GM23248 (cell line): Measurements from ENCODE around the gene FTO. TPM values are rescaled to one million over a fixed set of nuclear protein-coding genes. Genes with fewer than 3 reads are reported as not detected.

ENCODE experiments used
- DNase-seq: peaks from one replicate; pipeline ENCODE4 v3.0.0-alpha.2; 2015
- H2AFZ ChIP-seq: fragments of 200-600 bp; sonication (generic); 2 replicates; pipeline ENCODE4 v1.6.1; 2016; ENCODE audit warnings: antibody characterized with exemption
- H3F3A ChIP-seq: fragments of 200-600 bp; sonication (generic); 2 replicates; pipeline ENCODE4 v1.6.1; 2016; ENCODE audit warnings: mild to moderate bottlenecking, antibody characterized with exemption, mixed run types; ENCODE audit not compliant: insufficient read depth
- H3K27ac ChIP-seq: fragments of 200-600 bp; sonication (generic); 2 replicates; pipeline ENCODE4 v1.5.1; 2016; ENCODE audit warnings: mild to moderate bottlenecking
- H3K27me3 ChIP-seq: fragments of 200-600 bp; sonication (generic); replicated peaks from 2 replicates; pipeline ENCODE4 v1.6.1; 2016; ENCODE audit warnings: mild to moderate bottlenecking; ENCODE audit not compliant: insufficient read depth
- H3K36me3 ChIP-seq: fragments of 200-600 bp; sonication (generic); 2 replicates; pipeline ENCODE4 v1.6.1; 2016; ENCODE audit warnings: low read depth, mild to moderate bottlenecking
- H3K4me1 ChIP-seq: fragments of 200-600 bp; sonication (generic); 2 replicates; pipeline ENCODE4 v1.6.1; 2016; ENCODE audit warnings: mild to moderate bottlenecking; ENCODE audit not compliant: insufficient read depth
- H3K4me2 ChIP-seq: fragments of 200-600 bp; sonication (generic); one replicate; pipeline ENCODE4 v1.6.1; 2016; ENCODE audit warnings: mild to moderate bottlenecking; ENCODE audit not compliant: unreplicated experiment
- H3K4me3 ChIP-seq: fragments of 200-600 bp; sonication (generic); 2 replicates; pipeline ENCODE4 v1.5.1; 2016; ENCODE audit warnings: mild to moderate bottlenecking
- H3K79me2 ChIP-seq: fragments of 200-600 bp; sonication (generic); 2 replicates; pipeline ENCODE4 v1.6.1; 2016; ENCODE audit warnings: mild to moderate bottlenecking; ENCODE audit not compliant: insufficient read depth
- H3K9ac ChIP-seq: fragments of 200-600 bp; sonication (generic); 2 replicates; pipeline ENCODE4 v1.6.1; 2016; ENCODE audit warnings: mild to moderate bottlenecking
- H3K9me2 ChIP-seq: fragments of 200-600 bp; sonication (generic); 2 replicates; pipeline ENCODE4 v1.6.1; 2016; ENCODE audit warnings: mixed run types, mild to moderate bottlenecking, moderate library complexity; ENCODE audit not compliant: insufficient read depth
- H3K9me3 ChIP-seq: fragments of 200-600 bp; sonication (generic); one replicate; pipeline ENCODE4 v1.6.1; 2017; ENCODE audit warnings: low read depth
- H4K20me1 ChIP-seq: fragments of 200-600 bp; sonication (generic); 2 replicates; pipeline ENCODE4 v1.6.0; 2016; ENCODE audit not compliant: insufficient read depth
- EZH2 ChIP-seq: fragments of 200-600 bp; sonication (generic); IDR thresholded peaks from 2 replicates; pipeline ENCODE4 v1.6.1; 2018; ENCODE audit warnings: antibody characterized with exemption, mild to moderate bottlenecking; ENCODE audit not compliant: insufficient read depth, poor library complexity, severe bottlenecking
- EZH2phosphoT487 ChIP-seq: fragments of 200-600 bp; sonication (generic); IDR thresholded peaks from 2 replicates; pipeline ENCODE4 v1.6.1; 2018; ENCODE audit warnings: antibody characterized with exemption, moderate library complexity, mild to moderate bottlenecking, low read depth; ENCODE audit not compliant: insufficient read depth
- WGBS, 2 experiments: methylation state at CpG; one replicate each; pipeline ENCODE4 v1.1.6; 2015 to 2017; ENCODE audit warnings: low lambda C conversion rate in 2 of 2, low coverage in 1 of 2; ENCODE audit errors: missing lambda C conversion rate in 2 of 2; 5-methylcytosine and 5-hydroxymethylcytosine counted together
- in situ Hi-C: fragments of 300-500 bp; cut with MboI; formaldehyde crosslinking; loops from 2 replicates; pipeline ENCODE4 v1.15.0; 2020
- polyA plus RNA-seq: library from polyadenylated mRNA; unstranded; fragments of >200 nt; fragmentation: Nextera tagmentation; extraction: Ambion mirVana; gene quantifications from 2 replicates; pipeline ENCODE4 v1.2.1, GENCODE V29; 2016
- total RNA-seq: library from RNA; depleted of rRNA; stranded (reverse); fragments of >200 nt; shearing (Covaris generic); gene quantifications from 2 replicates; pipeline ENCODE4 v1.2.3, GENCODE V29; 2014

FTO gene
- total and polyA plus RNA-seq, 2 experiments from 2014 or later, result 85.3 to 99.2 TPM

DNA sequence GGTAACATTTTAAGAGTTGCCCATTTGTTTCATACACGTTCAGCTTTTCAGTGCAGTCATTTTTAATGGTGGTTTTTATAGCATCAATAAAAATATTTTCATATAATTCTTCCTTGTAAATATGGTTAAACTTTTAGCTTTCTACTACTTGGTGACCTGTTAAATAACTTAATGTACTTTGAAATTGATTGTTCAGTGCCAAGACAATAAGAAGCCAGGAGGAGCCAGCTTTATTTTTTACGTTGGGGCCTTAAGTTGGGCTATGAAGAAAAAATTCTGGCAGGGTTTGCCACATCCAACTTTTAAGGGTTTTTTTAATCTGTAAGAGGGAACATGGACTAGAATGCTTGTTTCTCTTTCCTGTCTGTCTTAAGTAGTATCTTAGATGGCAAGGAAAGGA, 284.2 kb downstream of the FTO start:
- no peak for DNase-seq
- H3K4me1 ChIP-seq, result no peaks in the 10 kb centered on the region
- H4K20me1 ChIP-seq, result no peaks in the 10 kb centered on the region
- H3K9me2 ChIP-seq, result no peaks in the 10 kb centered on the region
- no peak overlapping the region for H3K9ac ChIP-seq
- no peaks in the 10 kb centered on the region for H3K36me3 ChIP-seq
- H3K27me3 ChIP-seq, result no peaks in the 10 kb centered on the region
- H3K79me2 ChIP-seq, result no peaks in the 10 kb centered on the region
- no peaks in the 10 kb centered on the region for H3F3A ChIP-seq
- no peak overlapping the region for H3K27ac ChIP-seq
- in situ Hi-C loops, result no loop called here
- H2AFZ ChIP-seq, result no peak overlapping the region
- WGBS, 2 experiments, result 65 to 67% methylated on average over 2 of the region's 2 CpGs
- no peak overlapping the region for H3K4me3 ChIP-seq
- TF ChIP-seq EZH2 (no peak), EZH2phosphoT487 (no peak)
- H3K9me3 ChIP-seq, result no peaks in the 10 kb centered on the region
- H3K4me2 ChIP-seq, result no peak overlapping the region

DNA sequence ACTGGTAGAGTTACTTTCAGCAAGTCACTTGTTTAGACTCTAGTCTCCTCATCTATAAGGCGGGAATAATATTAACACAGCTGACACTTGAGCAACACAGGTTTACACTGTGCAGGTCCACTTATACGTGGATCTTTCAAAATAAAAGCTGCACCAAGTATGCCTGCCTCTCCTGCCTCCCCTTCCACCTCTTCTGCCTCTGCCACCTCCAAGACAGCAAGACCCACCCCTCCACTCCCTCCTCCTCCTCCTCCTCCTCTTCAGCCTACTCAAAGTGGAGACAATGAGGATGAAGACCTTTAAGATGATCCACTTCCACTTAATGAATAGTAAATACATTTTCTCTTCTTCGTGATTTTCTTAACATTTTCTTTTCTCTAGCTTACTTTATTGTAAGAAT, 285.6 kb downstream of the FTO start:
- Histone ChIP-seq H3K4me2 (no peak overlapping the region), H3K9me2 (no peaks in the 10 kb centered on the region), H3K9ac (no peak overlapping the region), H2AFZ (no peak overlapping the region), H3K27ac (no peak overlapping the region), H4K20me1 (no peaks in the 10 kb centered on the region), H3K79me2 (no peaks in the 10 kb centered on the region), H3K4me1 (no peaks in the 10 kb centered on the region), H3K9me3 (no peaks in the 10 kb centered on the region), H3K4me3 (no peak overlapping the region), H3F3A (no peaks in the 10 kb centered on the region), H3K36me3 (no peaks in the 10 kb centered on the region), H3K27me3 (no peaks in the 10 kb centered on the region)
- WGBS, 2 experiments, result 98% methylated on average over 3 of the region's 3 CpGs
- in situ Hi-C loops, result no loop called here
- no peak for DNase-seq
- no peak for TF ChIP-seq EZH2phosphoT487
- TF ChIP-seq EZH2, result no peak

DNA sequence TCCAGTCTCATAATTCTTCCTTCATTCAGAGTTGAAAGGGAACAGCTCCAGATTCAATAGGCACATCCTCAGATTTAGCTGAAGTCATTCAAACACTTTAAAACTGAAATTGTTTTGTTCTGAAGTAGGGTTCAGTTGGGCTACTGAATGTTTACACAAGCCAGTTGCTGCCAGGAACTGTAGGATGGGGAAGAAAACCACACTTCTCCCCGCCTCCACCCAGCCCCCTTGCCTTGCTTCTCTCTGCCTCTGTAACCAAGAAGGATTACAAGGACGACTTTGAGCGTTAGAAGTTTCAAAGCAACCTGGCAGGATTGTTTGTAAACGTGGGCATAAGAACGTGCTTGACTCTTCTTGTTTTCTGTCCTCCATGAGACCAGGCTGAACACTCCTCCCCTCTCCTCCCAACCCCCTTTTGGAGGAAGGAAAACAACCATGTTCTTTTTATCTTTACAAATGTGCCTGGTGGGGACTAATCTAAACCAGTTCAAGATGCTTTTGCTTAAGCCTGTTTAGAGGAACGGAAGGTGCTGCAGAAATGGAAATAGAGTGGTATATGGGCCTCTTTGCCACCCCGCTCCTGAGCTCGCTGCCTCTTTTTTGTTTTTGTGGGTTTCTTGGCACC, 287.9 kb downstream of the FTO start:
- Histone ChIP-seq H3K79me2 (no peaks in the 10 kb centered on the region), H2AFZ (no peak overlapping the region), H3K4me3 (no peak overlapping the region), H3F3A (no peaks in the 10 kb centered on the region), H3K27me3 (no peaks in the 10 kb centered on the region), H3K9me3 (no peaks in the 10 kb centered on the region), H3K36me3 (no peaks in the 10 kb centered on the region), H4K20me1 (no peaks in the 10 kb centered on the region), H3K4me2 (no peak overlapping the region), H3K9ac (no peak overlapping the region), H3K27ac (no peak overlapping the region), H3K4me1 (no peaks in the 10 kb centered on the region), H3K9me2 (no peaks in the 10 kb centered on the region)
- WGBS, 2 experiments, result 85% methylated on average over 8 of the region's 8 CpGs
- no peak for TF ChIP-seq EZH2
- no peak for TF ChIP-seq EZH2phosphoT487
- no peak for DNase-seq
- in situ Hi-C loops, result no loop called here

DNA sequence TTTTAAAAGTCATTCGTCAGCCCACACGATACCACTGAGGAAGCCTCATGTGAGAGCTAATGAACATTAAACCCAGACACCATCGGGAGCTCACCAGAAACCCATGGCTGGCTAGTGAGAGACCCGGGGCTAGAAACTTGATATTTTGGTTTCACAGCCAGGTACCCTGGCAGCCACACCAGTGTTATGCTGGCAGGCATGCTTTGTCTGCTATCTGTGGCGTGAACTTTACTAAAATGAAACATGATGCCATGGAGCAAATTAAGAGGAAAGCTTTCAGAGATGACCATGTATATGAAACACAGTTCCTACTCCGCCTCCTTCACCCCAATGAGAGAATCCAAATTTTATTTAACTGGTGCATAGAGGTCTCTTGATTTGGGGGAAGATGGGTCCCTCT, 291.4 kb downstream of the FTO start:
- H3K4me3 ChIP-seq, result no peak overlapping the region
- H3F3A ChIP-seq, result no peaks in the 10 kb centered on the region
- no peaks in the 10 kb centered on the region for H3K9me3 ChIP-seq
- WGBS, 2 experiments, result 75% methylated on average over 6 of the region's 6 CpGs
- no peak overlapping the region for H3K27ac ChIP-seq
- no peaks in the 10 kb centered on the region for H4K20me1 ChIP-seq
- in situ Hi-C loops, result no loop called here
- no peak overlapping the region for H3K4me2 ChIP-seq
- no peaks in the 10 kb centered on the region for H3K4me1 ChIP-seq
- DNase-seq, result no peak
- H3K9me2 ChIP-seq, result no peaks in the 10 kb centered on the region
- no peaks in the 10 kb centered on the region for H3K27me3 ChIP-seq
- H3K9ac ChIP-seq, result no peak overlapping the region
- TF ChIP-seq EZH2, result no peak
- TF ChIP-seq EZH2phosphoT487, result no peak
- no peaks in the 10 kb centered on the region for H3K36me3 ChIP-seq
- no peaks in the 10 kb centered on the region for H3K79me2 ChIP-seq
- no peak overlapping the region for H2AFZ ChIP-seq

DNA sequence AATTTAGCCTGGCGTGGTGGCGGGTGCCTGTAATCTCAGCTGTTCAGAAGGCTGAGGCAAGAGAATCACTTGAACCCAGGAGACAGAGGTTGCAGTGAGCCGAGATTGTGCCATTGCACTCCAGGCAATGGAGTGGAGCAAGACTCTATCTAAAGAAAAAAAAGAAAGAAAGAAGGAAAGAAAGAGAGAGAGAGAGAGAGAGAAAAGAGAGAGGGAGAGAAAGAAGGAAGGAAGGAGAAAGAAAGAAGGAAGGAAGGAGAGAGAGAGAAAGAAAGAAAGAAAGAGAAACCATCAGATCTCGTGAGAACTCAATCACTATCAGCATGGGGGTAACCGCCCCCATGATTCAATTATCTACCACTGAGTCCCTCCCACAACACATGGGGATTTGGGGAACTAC, 293.0 kb downstream of the FTO start:
- H3K9me3 ChIP-seq, result no peaks in the 10 kb centered on the region
- 92 to 96% methylated on average over 5 of the region's 5 CpGs for WGBS, 2 experiments
- H3K36me3 ChIP-seq, result no peaks in the 10 kb centered on the region
- no peak overlapping the region for H3K4me2 ChIP-seq
- no peaks in the 10 kb centered on the region for H3K9me2 ChIP-seq
- H3K4me1 ChIP-seq, result no peaks in the 10 kb centered on the region
- in situ Hi-C loops, result no loop called here
- H3K4me3 ChIP-seq, result no peak overlapping the region
- H4K20me1 ChIP-seq, result no peaks in the 10 kb centered on the region
- H3K9ac ChIP-seq, result no peak overlapping the region
- no peak overlapping the region for H2AFZ ChIP-seq
- no peak for TF ChIP-seq EZH2
- TF ChIP-seq EZH2phosphoT487, result no peak
- no peaks in the 10 kb centered on the region for H3K79me2 ChIP-seq
- no peak for DNase-seq
- no peaks in the 10 kb centered on the region for H3K27me3 ChIP-seq
- no peak overlapping the region for H3K27ac ChIP-seq
- no peaks in the 10 kb centered on the region for H3F3A ChIP-seq
